DND-41 (cell line): Measurements from ENCODE around the gene CPNE5.

ENCODE experiments used
- ATAC-seq: fragments of 200-7000 bp; cut with Tn5 transposase; 3 replicates; pipeline ENCODE4 v1.9.1; 2021; ENCODE audit warnings: low read depth; ENCODE audit not compliant: insufficient read depth
- DNase-seq: peaks from one replicate; pipeline ENCODE4 v3.0.0-alpha.2; 2020
- H2AFZ ChIP-seq: 2 replicates; pipeline ENCODE4 v1.6.0; 2012; ENCODE audit warnings: low read depth, low read length
- H3K27ac ChIP-seq: 2 replicates; pipeline ENCODE4 v1.5.1; 2012; ENCODE audit warnings: low read length, inconsistent platforms
- H3K27me3 ChIP-seq: fragments of 200-600 bp; sonication (generic); 2 replicates; pipeline ENCODE4 v1.6.0; 2012; ENCODE audit warnings: low read length, mild to moderate bottlenecking, inconsistent platforms; ENCODE audit not compliant: insufficient read depth, poor library complexity
- H3K36me3 ChIP-seq: 2 replicates; pipeline ENCODE4 v1.5.1; 2012; ENCODE audit warnings: low read length, inconsistent platforms; ENCODE audit not compliant: insufficient read depth
- H3K4me1 ChIP-seq: 2 replicates; pipeline ENCODE4 v1.5.1; 2012; ENCODE audit warnings: mild to moderate bottlenecking, low read length; ENCODE audit not compliant: insufficient read depth
- H3K4me2 ChIP-seq: 2 replicates; pipeline ENCODE4 v1.6.0; 2012; ENCODE audit warnings: mild to moderate bottlenecking, moderate library complexity, low read length, inconsistent platforms; ENCODE audit not compliant: insufficient read depth
- H3K4me3 ChIP-seq, 2 experiments: fragments of 200-600 bp in 1 of 2; shearing (Covaris generic) in 1 of 2; 2 replicates each; pipeline ENCODE4 v1.5.1; 2012 to 2016; ENCODE audit warnings: inconsistent platforms in 2 of 2, low read length in 2 of 2, mild to moderate bottlenecking in 2 of 2, low read depth in 1 of 2, moderate library complexity in 1 of 2
- H3K79me2 ChIP-seq: 2 replicates; pipeline ENCODE4 v1.6.0; 2012; ENCODE audit warnings: low read length, inconsistent platforms; ENCODE audit not compliant: insufficient read depth
- H3K9ac ChIP-seq: 2 replicates; pipeline ENCODE4 v1.6.0; 2012; ENCODE audit warnings: low read depth, mild to moderate bottlenecking, inconsistent platforms, low read length, moderate library complexity
- H3K9me3 ChIP-seq: 2 replicates; pipeline ENCODE4 v1.5.1; 2012; ENCODE audit warnings: low read length, moderate library complexity, mild to moderate bottlenecking, inconsistent platforms; ENCODE audit not compliant: insufficient read depth, severe bottlenecking
- H4K20me1 ChIP-seq: 2 replicates; pipeline ENCODE4 v1.6.0; 2012; ENCODE audit warnings: low read length; ENCODE audit not compliant: insufficient read depth
- EZH2 ChIP-seq: IDR thresholded peaks from 3 replicates; pipeline ENCODE4 v1.6.1; 2012; ENCODE audit warnings: borderline replicate concordance, low read depth, mild to moderate bottlenecking, moderate library complexity, low read length, inconsistent platforms; ENCODE audit not compliant: severe bottlenecking
- TF ChIP-seq, protein P1 (sequence below): IDR thresholded peaks from 2 replicates; pipeline ENCODE4 v1.5.1; 2012; ENCODE audit warnings: borderline replicate concordance, low read length, moderate library complexity, mild to moderate bottlenecking; ENCODE audit not compliant: poor library complexity, severe bottlenecking; ENCODE audit errors: extremely low read depth

Gene CPNE5

DNA sequence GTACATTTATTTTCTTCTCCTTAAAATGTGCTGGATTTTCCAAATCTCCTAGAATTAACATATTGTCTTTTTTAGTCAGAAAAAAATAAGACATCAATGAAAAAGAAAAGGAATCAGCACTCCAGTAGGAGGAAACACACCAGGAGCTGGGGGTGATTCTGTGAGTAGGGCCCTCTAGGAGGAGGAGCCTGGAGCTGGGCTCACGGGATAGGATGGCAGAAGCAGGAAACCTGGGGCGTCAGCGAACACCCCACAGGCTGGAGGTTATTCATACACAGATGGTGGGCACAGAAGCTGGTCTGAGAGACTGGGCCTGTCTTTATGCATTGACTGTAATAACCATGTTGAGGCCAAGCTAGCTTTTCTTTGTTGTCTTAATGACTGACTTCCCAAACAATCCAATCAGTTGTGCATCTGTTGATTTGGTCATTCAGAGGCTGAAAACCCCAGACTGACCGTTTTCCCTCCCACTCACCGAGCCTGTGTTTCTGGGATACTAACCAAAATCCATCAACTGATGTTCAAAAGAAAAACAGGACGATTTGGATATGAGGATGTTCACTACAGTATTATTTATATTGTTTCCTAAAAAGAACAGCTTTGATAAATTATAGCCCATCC lies 53.1 kb downstream of the CPNE5 start:
- Histone ChIP-seq H4K20me1 (no peaks in the 10 kb centered on the region), H3K4me1 (peaks cover 22% of the 10 kb centered on the region), H3K79me2 (no peaks in the 10 kb centered on the region), H3K4me3 (no peak overlapping the region), H2AFZ (no peak overlapping the region), H3K36me3 (no peaks in the 10 kb centered on the region), H3K27ac (no peak overlapping the region), H3K27me3 (no peaks in the 10 kb centered on the region), H3K9ac (no peak overlapping the region), H3K9me3 (no peaks in the 10 kb centered on the region), H3K4me2 (no peak overlapping the region)
- ATAC-seq = no peak
- no peak for DNase-seq
- TF ChIP-seq EZH2 = no peak
- TF ChIP-seq, protein P1, sequence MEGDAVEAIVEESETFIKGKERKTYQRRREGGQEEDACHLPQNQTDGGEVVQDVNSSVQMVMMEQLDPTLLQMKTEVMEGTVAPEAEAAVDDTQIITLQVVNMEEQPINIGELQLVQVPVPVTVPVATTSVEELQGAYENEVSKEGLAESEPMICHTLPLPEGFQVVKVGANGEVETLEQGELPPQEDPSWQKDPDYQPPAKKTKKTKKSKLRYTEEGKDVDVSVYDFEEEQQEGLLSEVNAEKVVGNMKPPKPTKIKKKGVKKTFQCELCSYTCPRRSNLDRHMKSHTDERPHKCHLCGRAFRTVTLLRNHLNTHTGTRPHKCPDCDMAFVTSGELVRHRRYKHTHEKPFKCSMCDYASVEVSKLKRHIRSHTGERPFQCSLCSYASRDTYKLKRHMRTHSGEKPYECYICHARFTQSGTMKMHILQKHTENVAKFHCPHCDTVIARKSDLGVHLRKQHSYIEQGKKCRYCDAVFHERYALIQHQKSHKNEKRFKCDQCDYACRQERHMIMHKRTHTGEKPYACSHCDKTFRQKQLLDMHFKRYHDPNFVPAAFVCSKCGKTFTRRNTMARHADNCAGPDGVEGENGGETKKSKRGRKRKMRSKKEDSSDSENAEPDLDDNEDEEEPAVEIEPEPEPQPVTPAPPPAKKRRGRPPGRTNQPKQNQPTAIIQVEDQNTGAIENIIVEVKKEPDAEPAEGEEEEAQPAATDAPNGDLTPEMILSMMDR = no peak

DNA sequence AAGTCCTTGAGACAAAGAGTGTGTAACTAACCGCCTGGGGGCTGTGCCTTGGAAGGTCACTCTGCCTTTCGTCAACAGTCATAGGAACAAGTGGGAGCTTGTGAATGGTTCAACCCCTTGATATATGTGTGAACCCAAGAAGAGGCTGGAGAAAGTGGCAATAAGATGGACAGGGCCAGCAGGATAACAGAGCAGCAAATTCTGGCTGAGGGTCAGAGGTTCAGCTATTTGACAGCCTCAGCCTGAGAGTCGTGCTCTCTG lies 54.9 kb downstream of the CPNE5 start:
- Histone ChIP-seq H2AFZ (no peak overlapping the region), H3K79me2 (no peaks in the 10 kb centered on the region), H3K27me3 (no peaks in the 10 kb centered on the region), H3K9ac (no peak overlapping the region), H3K4me3 (no peak overlapping the region), H3K9me3 (no peaks in the 10 kb centered on the region), H3K36me3 (no peaks in the 10 kb centered on the region), H3K4me1 (peaks cover 41% of the 10 kb centered on the region), H3K4me2 (no peak overlapping the region), H4K20me1 (no peaks in the 10 kb centered on the region), H3K27ac (no peak overlapping the region)
- no peak for TF ChIP-seq EZH2
- TF ChIP-seq, protein P1 = no peak
- DNase-seq (no peak), ATAC-seq (no peak)

DNA sequence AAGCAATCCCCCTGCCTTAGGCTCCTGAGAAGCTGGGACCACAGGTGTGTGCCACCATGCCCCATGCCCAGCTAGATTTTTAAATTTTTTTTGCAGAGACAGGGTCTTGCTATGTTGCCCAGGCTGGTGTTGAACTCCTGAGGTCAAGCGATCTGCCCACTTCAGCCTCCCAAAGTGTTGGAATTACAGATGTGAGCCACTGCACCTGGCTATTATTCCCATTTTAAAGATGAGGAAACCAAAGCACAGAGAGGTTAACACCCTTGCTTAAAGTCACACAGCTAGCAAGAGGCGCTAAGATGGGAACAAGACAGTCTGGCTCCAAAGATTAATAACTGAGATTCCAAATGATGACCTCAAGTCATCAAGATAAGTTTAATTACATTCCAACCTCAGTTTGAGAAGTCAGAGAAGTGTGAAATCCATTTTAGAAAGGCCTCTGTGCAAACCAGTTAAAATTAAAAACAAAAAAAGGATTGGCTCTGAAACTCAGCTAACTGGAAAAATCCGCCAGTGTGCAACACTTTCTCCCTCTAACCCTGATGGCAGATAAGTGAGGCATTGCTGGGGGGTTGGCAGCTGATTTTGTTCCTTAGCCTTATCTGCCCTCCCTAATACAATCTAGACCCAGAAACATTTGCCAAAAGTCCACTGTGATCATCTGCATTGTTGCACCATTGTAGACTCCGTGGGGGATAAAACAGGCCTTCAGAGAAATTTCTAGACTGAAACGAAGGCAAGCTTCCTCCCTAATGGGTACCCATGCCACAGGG lies 55.5 kb downstream of the CPNE5 start:
- H3K4me2 ChIP-seq = no peak overlapping the region
- no peaks in the 10 kb centered on the region for H3K79me2 ChIP-seq
- TF ChIP-seq, protein P1 = no peak
- TF ChIP-seq EZH2 = no peak
- H3K9me3 ChIP-seq = no peaks in the 10 kb centered on the region
- H3K36me3 ChIP-seq = no peaks in the 10 kb centered on the region
- no peak for DNase-seq
- no peak overlapping the region for H3K9ac ChIP-seq
- H4K20me1 ChIP-seq = no peaks in the 10 kb centered on the region
- H2AFZ ChIP-seq = no peak overlapping the region
- H3K27me3 ChIP-seq = no peaks in the 10 kb centered on the region
- ATAC-seq = no peak
- H3K4me1 ChIP-seq = peaks cover 44% of the 10 kb centered on the region
- no peak overlapping the region; the same call in 1 of the 2 replicates for H3K27ac ChIP-seq
- no peak overlapping the region for H3K4me3 ChIP-seq
